ENCODE data around the gene PRDM4. TPM values are rescaled to one million over a fixed set of nuclear protein-coding genes. Genes with fewer than 3 reads are reported as not detected.

Gene PRDM4
- total and polyA plus RNA-seq, 2 experiments from 2014 or later, result 25.9 to 38.7 TPM

- Histone ChIP-seq H3K9me3 (ENCODE audit: low read depth) (no peaks in the 10 kb centered on the region), H3K79me2 (no peaks in the 10 kb centered on the region), H4K20me1 (ENCODE audit: insufficient read depth, poor library complexity, severe bottlenecking) (no peaks in the 10 kb centered on the region), H3K9me2 (replicated peaks; ENCODE audit: insufficient read depth) (no peaks in the 10 kb centered on the region), H3K27me3 (no peaks in the 10 kb centered on the region), H3K27ac (no peak overlapping the region), H3K4me3 (no peak overlapping the region), H3K4me2 (no peak overlapping the region), H3K4me1 (ENCODE audit: insufficient read depth) (no peaks in the 10 kb centered on the region), H3K36me3 (replicated peaks; ENCODE audit: insufficient read depth, low read depth) (no peaks in the 10 kb centered on the region), H2AFZ (no peak overlapping the region)
- no peak for TF ChIP-seq EZH2phosphoT487 (IDR thresholded peaks at IDR 0.05; ENCODE audit: low read depth, severe bottlenecking, unreplicated experiment)
- no peak for TF ChIP-seq EZH2 (IDR thresholded peaks at IDR 0.05; ENCODE audit: borderline replicate concordance)
- no peak for TF ChIP-seq CTCF (IDR thresholded peaks at IDR 0.05; ENCODE audit: poor library complexity)
- no peak for DNase-seq (ENCODE audit: low spot score)
- 79% methylated on average over 1 of the region's 1 CpG for WGBS (ENCODE audit: low lambda C conversion rate, missing lambda C conversion rate)
These were observed 30.6 kb upstream of the PRDM4 start for GRCh38 chr12:107791465-107792089.

GRCh38 chr12:107788690-107789458, 27.9 kb upstream of the PRDM4 start:
- H4K20me1 ChIP-seq (ENCODE audit: insufficient read depth, poor library complexity, severe bottlenecking), result no peaks in the 10 kb centered on the region
- no peaks in the 10 kb centered on the region for H3K9me2 ChIP-seq (replicated peaks; ENCODE audit: insufficient read depth)
- no peaks in the 10 kb centered on the region for H3K27me3 ChIP-seq
- no peak overlapping the region for H3K27ac ChIP-seq
- H3K4me1 ChIP-seq (ENCODE audit: insufficient read depth), result no peaks in the 10 kb centered on the region
- H3K4me3 ChIP-seq, result no peak overlapping the region
- no peak overlapping the region for H2AFZ ChIP-seq
- H3K4me2 ChIP-seq, result no peak overlapping the region
- TF ChIP-seq CTCF (IDR thresholded peaks at IDR 0.05; ENCODE audit: poor library complexity), result no peak
- TF ChIP-seq EZH2phosphoT487 (IDR thresholded peaks at IDR 0.05; ENCODE audit: low read depth, severe bottlenecking, unreplicated experiment), result no peak
- TF ChIP-seq EZH2 (IDR thresholded peaks at IDR 0.05; ENCODE audit: borderline replicate concordance), result no peak
- 59% methylated on average over 17 of the region's 17 CpGs for WGBS (ENCODE audit: low lambda C conversion rate, missing lambda C conversion rate)
- H3K79me2 ChIP-seq, result no peaks in the 10 kb centered on the region
- H3K9me3 ChIP-seq (ENCODE audit: low read depth), result no peaks in the 10 kb centered on the region
- H3K36me3 ChIP-seq (replicated peaks; ENCODE audit: insufficient read depth, low read depth), result no peaks in the 10 kb centered on the region
- DNase-seq (ENCODE audit: low spot score), result no peak

GRCh38 chr12:107788281-107788680, 27.3 kb upstream of the PRDM4 start:
- no peaks in the 10 kb centered on the region for H4K20me1 ChIP-seq (ENCODE audit: insufficient read depth, poor library complexity, severe bottlenecking)
- H3K9me2 ChIP-seq (replicated peaks; ENCODE audit: insufficient read depth), result no peaks in the 10 kb centered on the region
- no peaks in the 10 kb centered on the region for H3K79me2 ChIP-seq
- H3K9me3 ChIP-seq (ENCODE audit: low read depth), result no peaks in the 10 kb centered on the region
- no peak overlapping the region for H3K4me3 ChIP-seq
- H3K27ac ChIP-seq, result no peak overlapping the region
- TF ChIP-seq EZH2 (IDR thresholded peaks at IDR 0.05; ENCODE audit: borderline replicate concordance), result no peak
- TF ChIP-seq CTCF (IDR thresholded peaks at IDR 0.05; ENCODE audit: poor library complexity), result no peak
- no peak for TF ChIP-seq EZH2phosphoT487 (IDR thresholded peaks at IDR 0.05; ENCODE audit: low read depth, severe bottlenecking, unreplicated experiment)
- H3K4me1 ChIP-seq (ENCODE audit: insufficient read depth), result no peaks in the 10 kb centered on the region
- H2AFZ ChIP-seq, result no peak overlapping the region
- WGBS (ENCODE audit: low lambda C conversion rate, missing lambda C conversion rate), result 83% methylated on average over 2 of the region's 2 CpGs
- no peaks in the 10 kb centered on the region for H3K27me3 ChIP-seq
- H3K36me3 ChIP-seq (replicated peaks; ENCODE audit: insufficient read depth, low read depth), result no peaks in the 10 kb centered on the region
- H3K4me2 ChIP-seq, result no peak overlapping the region
- no peak for DNase-seq (ENCODE audit: low spot score)

Data from hepatocyte (in vitro differentiated cells).